Liver (tissue), 9 donors: Measurements from ENCODE around the gene FAM241A. TPM values are rescaled to one million over a fixed set of nuclear protein-coding genes. Genes with fewer than 3 reads are reported as not detected.

Experiments used
- DNase-seq: peaks from one replicate; pipeline ENCODE4 v3.0.0-alpha.2; 2017; ENCODE audit warnings: low spot score
- H3K27ac ChIP-seq, 2 donors: one replicate each; pipeline ENCODE4 v1.7.0; 2013; ENCODE audit warnings: inconsistent platforms in 2 of 2, low read length in 2 of 2, control low read depth in 1 of 2, low read depth in 1 of 2, mild to moderate bottlenecking in 1 of 2
- H3K27me3 ChIP-seq, 4 donors: one replicate each; pipeline versions ENCODE4 v1.6.1 to v1.7.0; 2013; ENCODE audit warnings: low read length in 3 of 4, inconsistent platforms in 1 of 4, mild to moderate bottlenecking in 1 of 4, moderate library complexity in 1 of 4; ENCODE audit not compliant: control insufficient read depth in 4 of 4, insufficient read depth in 4 of 4
- H3K36me3 ChIP-seq, 4 donors: one replicate each; pipeline versions ENCODE4 v1.6.1 to v1.7.0; 2013; ENCODE audit warnings: low read length in 3 of 4, mild to moderate bottlenecking in 3 of 4, low read depth in 1 of 4, moderate library complexity in 1 of 4; ENCODE audit not compliant: control insufficient read depth in 4 of 4, insufficient read depth in 3 of 4
- H3K4me1 ChIP-seq, 4 donors: one replicate each; pipeline versions ENCODE4 v1.6.1 to v1.7.0; 2013; ENCODE audit warnings: low read length in 3 of 4, mild to moderate bottlenecking in 3 of 4, moderate library complexity in 1 of 4; ENCODE audit not compliant: control insufficient read depth in 4 of 4, insufficient read depth in 4 of 4
- H3K4me3 ChIP-seq, 3 donors: one replicate each; pipeline versions ENCODE4 v1.6.1 to v1.7.0; 2013; ENCODE audit warnings: low read length in 3 of 3, control low read depth in 1 of 3, low read depth in 1 of 3, mild to moderate bottlenecking in 1 of 3
- H3K9ac ChIP-seq, 2 donors: one replicate each; pipeline ENCODE4 v1.7.0; 2013; ENCODE audit warnings: low read length in 2 of 2, mild to moderate bottlenecking in 2 of 2, moderate library complexity in 2 of 2, control low read depth in 1 of 2, low read depth in 1 of 2
- H3K9me3 ChIP-seq, 4 donors: one replicate each; pipeline versions ENCODE4 v1.6.1 to v1.7.0; 2013; ENCODE audit warnings: low read length in 3 of 4; ENCODE audit not compliant: control insufficient read depth in 4 of 4
- FOXA2 ChIP-seq: IDR thresholded peaks from 2 replicates; pipeline ENCODE4 v1.6.1; 2016; ENCODE audit warnings: antibody characterized with exemption
- GABPA ChIP-seq, 2 donors: IDR thresholded peaks in 1 of 2; conservative IDR thresholded peaks in 1 of 2; 2 replicates each; pipeline ENCODE4 v1.6.1; 2016; ENCODE audit warnings: antibody characterized with exemption in 2 of 2, mild to moderate bottlenecking in 1 of 2, moderate library complexity in 1 of 2
- HNF4A ChIP-seq, 2 donors: conservative IDR thresholded peaks; 2 replicates each; pipeline ENCODE4 v1.6.1; 2016; ENCODE audit warnings: antibody characterized with exemption in 2 of 2, mild to moderate bottlenecking in 2 of 2
- JUND ChIP-seq, 2 donors: IDR thresholded peaks; 2 replicates each; pipeline ENCODE4 v1.6.1; 2016; ENCODE audit warnings: antibody characterized with exemption in 2 of 2
- NR2F2 ChIP-seq: IDR thresholded peaks from 2 replicates; pipeline ENCODE4 v1.6.1; 2016; ENCODE audit warnings: antibody characterized with exemption
- RXRA ChIP-seq, 2 donors: IDR thresholded peaks; 2 replicates each; pipeline ENCODE4 v1.6.1; 2017 to 2018; ENCODE audit warnings: antibody characterized with exemption in 2 of 2, mild to moderate bottlenecking in 1 of 2
- SP1 ChIP-seq: IDR thresholded peaks from 2 replicates; pipeline ENCODE4 v1.6.1; 2018; ENCODE audit warnings: antibody characterized with exemption, mild to moderate bottlenecking
- TAF1 ChIP-seq: conservative IDR thresholded peaks from 2 replicates; pipeline ENCODE4 v1.6.1; 2016; ENCODE audit warnings: antibody characterized with exemption, mild to moderate bottlenecking
- YY1 ChIP-seq: IDR thresholded peaks from 2 replicates; pipeline ENCODE4 v1.6.1; 2016; ENCODE audit warnings: antibody characterized with exemption, mild to moderate bottlenecking
- WGBS: extraction: QIAGEN DNeasy Blood & Tissue Kit; methylation state at CpG from one replicate; pipeline ENCODE4 v1.1.7; 2013; 5-methylcytosine and 5-hydroxymethylcytosine counted together
- polyA plus RNA-seq, 2 donors: library from polyadenylated mRNA; stranded (reverse) in 1 of 2; unstranded in 1 of 2; fragments of 200-250 nt in 1 of 2; fragments of >200 nt in 1 of 2; fragmentation: Nextera tagmentation in 1 of 2; extraction: Ambion mirVana in 1 of 2; gene quantifications; one replicate each; pipeline versions ENCODE4 v1.2.1 to v1.2.3, GENCODE V29; 2013 to 2015
- total RNA-seq, 2 donors: library from RNA; depleted of rRNA; stranded (reverse); fragments of >200 nt; gene quantifications; one replicate each; pipeline ENCODE4 v1.2.3, GENCODE V29; 2014
- TF ChIP-seq, protein P1 (sequence below): IDR thresholded peaks from 2 replicates; pipeline ENCODE4 v1.6.1; 2016; ENCODE audit warnings: antibody characterized with exemption, mild to moderate bottlenecking
- TF ChIP-seq, protein P2 (sequence below): IDR thresholded peaks from 2 replicates; pipeline ENCODE4 v1.6.1; 2016; ENCODE audit warnings: antibody characterized with exemption
- TF ChIP-seq, protein P3 (sequence below): IDR thresholded peaks from 2 replicates; pipeline ENCODE4 v1.6.1; 2016; ENCODE audit warnings: antibody characterized with exemption
- TF ChIP-seq, protein P4 (sequence below): fragments of 150-350 bp; IDR thresholded peaks from 2 replicates; pipeline ENCODE4 v1.5.1; 2017; ENCODE audit warnings: improper control_type of control experiment, low read depth, low read length; ENCODE audit not compliant: missing input control
- donor health status: healthy.
- donor health status: healthy.
- donor health status: healthy.
- donor health status: healthy.
- donor health status: healthy.

The FAM241A gene
- total and polyA plus RNA-seq, 4 donors, result 1.1 to 2.3 (median 1.7) TPM

DNA sequence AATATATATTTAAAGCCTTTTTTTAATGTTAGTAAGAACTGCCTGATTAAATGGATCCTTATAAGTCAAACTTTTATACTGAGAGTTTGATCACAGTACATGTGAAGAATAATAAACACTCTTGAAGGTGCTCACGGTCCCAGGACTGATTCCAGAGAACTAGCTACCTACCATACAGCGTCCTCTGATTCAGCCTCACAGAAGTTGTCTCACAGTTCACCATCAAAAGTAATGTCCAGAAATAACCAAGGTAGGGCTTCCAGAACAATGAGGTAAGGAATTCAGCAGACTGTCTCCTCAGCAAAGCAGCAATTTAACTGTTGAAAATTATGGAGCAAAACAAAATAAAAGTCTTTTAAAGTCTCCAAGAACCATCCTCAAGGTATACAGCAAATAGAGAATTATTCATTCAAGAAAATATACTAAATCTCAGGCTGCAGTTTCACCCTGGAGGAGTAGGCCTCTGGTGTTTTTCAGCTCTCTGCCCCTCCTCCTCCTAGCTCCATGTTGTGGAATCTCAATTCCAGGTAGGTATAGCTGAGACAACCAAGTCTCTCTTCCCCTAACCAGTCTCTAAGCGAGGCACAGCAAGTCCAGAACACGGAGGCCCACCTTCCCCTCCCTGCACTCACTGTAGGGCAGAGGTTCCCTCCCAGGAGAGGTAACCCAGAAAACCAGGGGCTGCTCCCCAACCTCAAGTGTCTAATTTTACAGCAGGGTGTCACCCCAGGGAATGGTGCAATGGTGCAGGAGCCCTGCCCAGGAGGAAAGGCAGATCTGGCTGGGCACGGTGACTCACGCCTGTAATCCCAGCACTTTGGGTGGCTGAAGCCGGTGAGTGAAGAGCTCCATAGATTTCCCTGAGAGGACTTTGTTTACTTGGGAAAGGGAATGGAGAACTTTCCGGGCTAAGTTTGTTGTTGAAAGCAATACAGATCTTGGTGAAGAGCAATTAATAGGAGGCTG lies 28.6 kb downstream of the FAM241A start:
- no peak for TF ChIP-seq HNF4A (conservative IDR thresholded peaks at IDR 0.05)
- TF ChIP-seq, protein P1, sequence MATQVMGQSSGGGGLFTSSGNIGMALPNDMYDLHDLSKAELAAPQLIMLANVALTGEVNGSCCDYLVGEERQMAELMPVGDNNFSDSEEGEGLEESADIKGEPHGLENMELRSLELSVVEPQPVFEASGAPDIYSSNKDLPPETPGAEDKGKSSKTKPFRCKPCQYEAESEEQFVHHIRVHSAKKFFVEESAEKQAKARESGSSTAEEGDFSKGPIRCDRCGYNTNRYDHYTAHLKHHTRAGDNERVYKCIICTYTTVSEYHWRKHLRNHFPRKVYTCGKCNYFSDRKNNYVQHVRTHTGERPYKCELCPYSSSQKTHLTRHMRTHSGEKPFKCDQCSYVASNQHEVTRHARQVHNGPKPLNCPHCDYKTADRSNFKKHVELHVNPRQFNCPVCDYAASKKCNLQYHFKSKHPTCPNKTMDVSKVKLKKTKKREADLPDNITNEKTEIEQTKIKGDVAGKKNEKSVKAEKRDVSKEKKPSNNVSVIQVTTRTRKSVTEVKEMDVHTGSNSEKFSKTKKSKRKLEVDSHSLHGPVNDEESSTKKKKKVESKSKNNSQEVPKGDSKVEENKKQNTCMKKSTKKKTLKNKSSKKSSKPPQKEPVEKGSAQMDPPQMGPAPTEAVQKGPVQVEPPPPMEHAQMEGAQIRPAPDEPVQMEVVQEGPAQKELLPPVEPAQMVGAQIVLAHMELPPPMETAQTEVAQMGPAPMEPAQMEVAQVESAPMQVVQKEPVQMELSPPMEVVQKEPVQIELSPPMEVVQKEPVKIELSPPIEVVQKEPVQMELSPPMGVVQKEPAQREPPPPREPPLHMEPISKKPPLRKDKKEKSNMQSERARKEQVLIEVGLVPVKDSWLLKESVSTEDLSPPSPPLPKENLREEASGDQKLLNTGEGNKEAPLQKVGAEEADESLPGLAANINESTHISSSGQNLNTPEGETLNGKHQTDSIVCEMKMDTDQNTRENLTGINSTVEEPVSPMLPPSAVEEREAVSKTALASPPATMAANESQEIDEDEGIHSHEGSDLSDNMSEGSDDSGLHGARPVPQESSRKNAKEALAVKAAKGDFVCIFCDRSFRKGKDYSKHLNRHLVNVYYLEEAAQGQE, result no peak
- TF ChIP-seq NR2F2, result no peak
- no peak for TF ChIP-seq SP1
- TF ChIP-seq, protein P2, sequence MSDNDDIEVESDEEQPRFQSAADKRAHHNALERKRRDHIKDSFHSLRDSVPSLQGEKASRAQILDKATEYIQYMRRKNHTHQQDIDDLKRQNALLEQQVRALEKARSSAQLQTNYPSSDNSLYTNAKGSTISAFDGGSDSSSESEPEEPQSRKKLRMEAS, result no peak
- no peak for TF ChIP-seq TAF1
- TF ChIP-seq, protein P3, sequence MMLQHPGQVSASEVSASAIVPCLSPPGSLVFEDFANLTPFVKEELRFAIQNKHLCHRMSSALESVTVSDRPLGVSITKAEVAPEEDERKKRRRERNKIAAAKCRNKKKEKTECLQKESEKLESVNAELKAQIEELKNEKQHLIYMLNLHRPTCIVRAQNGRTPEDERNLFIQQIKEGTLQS, result no peak
- no peak for TF ChIP-seq GABPA (IDR thresholded peaks at IDR 0.05 in 1 of 2, conservative IDR thresholded peaks at IDR 0.05 in 1 of 2)
- TF ChIP-seq FOXA2, result no peak
- no peak for TF ChIP-seq JUND (IDR thresholded peaks at IDR 0.05)
- TF ChIP-seq, protein P4, sequence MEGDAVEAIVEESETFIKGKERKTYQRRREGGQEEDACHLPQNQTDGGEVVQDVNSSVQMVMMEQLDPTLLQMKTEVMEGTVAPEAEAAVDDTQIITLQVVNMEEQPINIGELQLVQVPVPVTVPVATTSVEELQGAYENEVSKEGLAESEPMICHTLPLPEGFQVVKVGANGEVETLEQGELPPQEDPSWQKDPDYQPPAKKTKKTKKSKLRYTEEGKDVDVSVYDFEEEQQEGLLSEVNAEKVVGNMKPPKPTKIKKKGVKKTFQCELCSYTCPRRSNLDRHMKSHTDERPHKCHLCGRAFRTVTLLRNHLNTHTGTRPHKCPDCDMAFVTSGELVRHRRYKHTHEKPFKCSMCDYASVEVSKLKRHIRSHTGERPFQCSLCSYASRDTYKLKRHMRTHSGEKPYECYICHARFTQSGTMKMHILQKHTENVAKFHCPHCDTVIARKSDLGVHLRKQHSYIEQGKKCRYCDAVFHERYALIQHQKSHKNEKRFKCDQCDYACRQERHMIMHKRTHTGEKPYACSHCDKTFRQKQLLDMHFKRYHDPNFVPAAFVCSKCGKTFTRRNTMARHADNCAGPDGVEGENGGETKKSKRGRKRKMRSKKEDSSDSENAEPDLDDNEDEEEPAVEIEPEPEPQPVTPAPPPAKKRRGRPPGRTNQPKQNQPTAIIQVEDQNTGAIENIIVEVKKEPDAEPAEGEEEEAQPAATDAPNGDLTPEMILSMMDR, result no peak
- Histone ChIP-seq H3K9ac (no peak overlapping the region), H3K4me3 (no peak overlapping the region), H3K27ac (no peak overlapping the region), H3K4me1 (no peaks in the 10 kb centered on the region), H3K36me3 (peaks cover 0 to 3% (median 0%) of the 10 kb centered on the region in 4 donors), H3K27me3 (no peaks in the 10 kb centered on the region), H3K9me3 (no peaks in the 10 kb centered on the region)
- no peak for DNase-seq
- WGBS, result 97% methylated on average over 8 of the region's 8 CpGs

DNA sequence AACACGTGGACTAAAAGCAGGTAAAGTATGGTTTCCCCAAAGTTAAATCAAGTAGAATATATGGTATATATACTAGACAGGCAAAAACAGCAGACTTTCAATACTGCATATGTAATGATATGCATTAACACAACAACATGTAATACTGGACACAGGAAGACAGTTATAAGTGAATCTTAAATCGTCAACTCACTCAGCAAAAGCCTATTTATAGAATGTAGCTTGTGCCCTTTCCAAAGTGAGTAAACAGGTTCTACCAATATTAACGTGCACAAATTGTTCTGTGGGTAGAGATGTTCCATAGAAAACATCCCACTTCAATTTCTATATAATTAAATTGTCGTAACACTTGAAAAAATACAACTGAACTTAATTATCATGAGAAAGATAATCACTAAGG lies 30.6 kb downstream of the FAM241A start:
- TF ChIP-seq, protein P1, result no peak
- TF ChIP-seq NR2F2 (no peak), RXRA (IDR thresholded peaks at IDR 0.05) (no peak), SP1 (no peak), HNF4A (conservative IDR thresholded peaks at IDR 0.05) (no peak), FOXA2 (no peak), YY1 (no peak)
- TF ChIP-seq, protein P3, result no peak
- TF ChIP-seq, protein P4, result no peak
- Histone ChIP-seq H3K27me3 (no peaks in the 10 kb centered on the region), H3K9ac (no peak overlapping the region), H3K9me3 (no peaks in the 10 kb centered on the region), H3K27ac (no peak overlapping the region), H3K4me3 (no peak overlapping the region), H3K4me1 (no peaks in the 10 kb centered on the region), H3K36me3 (peaks cover 0 to 3% (median 0%) of the 10 kb centered on the region in 4 donors)
- no peak for DNase-seq
- WGBS, result 91% methylated on average over 4 of the region's 4 CpGs
